Mammary epithelial cell (primary cell): Measurements from ENCODE around the gene MGAT4A.

Experiments
- EZH2 ChIP-seq: IDR thresholded peaks from 2 replicates; pipeline ENCODE4 v1.6.1; 2012; ENCODE audit warnings: low read length, inconsistent platforms, borderline replicate concordance
- TF ChIP-seq, protein P1 (sequence below), 2 donors: IDR thresholded peaks in 1 of 2; conservative IDR thresholded peaks in 1 of 2; 2 replicates each; pipeline ENCODE4 v1.5.1; 2011 to 2012; ENCODE audit warnings: inconsistent platforms in 2 of 2, low read length in 2 of 2, mild to moderate bottlenecking in 2 of 2, control low read depth in 1 of 2, low read depth in 1 of 2; ENCODE audit not compliant: insufficient read depth in 1 of 2; ENCODE audit errors: extremely low read depth in 1 of 2

GRCh38 chr2:98579926-98580325 is 151.0 kb downstream of the MGAT4A start:
- TF ChIP-seq, protein P1, sequence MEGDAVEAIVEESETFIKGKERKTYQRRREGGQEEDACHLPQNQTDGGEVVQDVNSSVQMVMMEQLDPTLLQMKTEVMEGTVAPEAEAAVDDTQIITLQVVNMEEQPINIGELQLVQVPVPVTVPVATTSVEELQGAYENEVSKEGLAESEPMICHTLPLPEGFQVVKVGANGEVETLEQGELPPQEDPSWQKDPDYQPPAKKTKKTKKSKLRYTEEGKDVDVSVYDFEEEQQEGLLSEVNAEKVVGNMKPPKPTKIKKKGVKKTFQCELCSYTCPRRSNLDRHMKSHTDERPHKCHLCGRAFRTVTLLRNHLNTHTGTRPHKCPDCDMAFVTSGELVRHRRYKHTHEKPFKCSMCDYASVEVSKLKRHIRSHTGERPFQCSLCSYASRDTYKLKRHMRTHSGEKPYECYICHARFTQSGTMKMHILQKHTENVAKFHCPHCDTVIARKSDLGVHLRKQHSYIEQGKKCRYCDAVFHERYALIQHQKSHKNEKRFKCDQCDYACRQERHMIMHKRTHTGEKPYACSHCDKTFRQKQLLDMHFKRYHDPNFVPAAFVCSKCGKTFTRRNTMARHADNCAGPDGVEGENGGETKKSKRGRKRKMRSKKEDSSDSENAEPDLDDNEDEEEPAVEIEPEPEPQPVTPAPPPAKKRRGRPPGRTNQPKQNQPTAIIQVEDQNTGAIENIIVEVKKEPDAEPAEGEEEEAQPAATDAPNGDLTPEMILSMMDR (conservative IDR thresholded peaks at IDR 0.05 in 1 of 2, IDR thresholded peaks at IDR 0.05 in 1 of 2; ENCODE audit: extremely low read depth in 1 of 2, insufficient read depth in 1 of 2, low read depth in 1 of 2, low read length in 2 of 2) = no peak
- TF ChIP-seq EZH2 = no peak
